Kasumi-1 (cell line): Measurements from ENCODE around the gene ATP1A3.

Experiments used
- DNase-seq, 2 experiments: peaks; one replicate each; lab custom pipeline; 2025; lab: John Stamatoyannopoulos, UW

ATP1A3 gene

GRCh38 chr19:41928754-41929535 is 65.1 kb downstream of the ATP1A3 start:
- peak; percentile 55 to 62 for DNase-seq

GRCh38 chr19:41928221-41928683 is 65.8 kb downstream of the ATP1A3 start, which contains the start of gene ERFL:
TSS of gene ERFL (minus strand) at chr19:41928449. CDS start at chr19:41912919, 15,530 bp downstream.
- DNase-seq, result peak; percentile 42 to 53

GRCh38 chr19:41927497-41928192 is 66.4 kb downstream of the ATP1A3 start:
- no peak for DNase-seq

GRCh38 chr19:41926763-41927496 is 67.1 kb downstream of the ATP1A3 start:
- DNase-seq, result no peak

- no peak for DNase-seq
Measured at GRCh38 chr19:41926028-41926762, 67.8 kb downstream of the ATP1A3 start.

- no peak for DNase-seq
Measured at GRCh38 chr19:41925208-41926003, 68.6 kb downstream of the ATP1A3 start.

- DNase-seq, result no peak
Measured at GRCh38 chr19:41924151-41925145, 69.6 kb downstream of the ATP1A3 start.

- no peak for DNase-seq
Measured at GRCh38 chr19:41923045-41923788, 70.8 kb downstream of the ATP1A3 start.

GRCh38 chr19:41922585-41922984 is 71.4 kb downstream of the ATP1A3 start:
- no peak for DNase-seq

GRCh38 chr19:41921577-41922576 is 72.2 kb downstream of the ATP1A3 start:
- DNase-seq, result no peak

- peak; percentile 30 to 34 for DNase-seq
Measured at GRCh38 chr19:41920882-41921576, 73.0 kb downstream of the ATP1A3 start.

- no peak for DNase-seq
Measured at GRCh38 chr19:41919948-41920712, 73.9 kb downstream of the ATP1A3 start.

GRCh38 chr19:41918653-41919244 is 75.3 kb downstream of the ATP1A3 start:
- DNase-seq, result no peak

- DNase-seq, result no peak
Measured at GRCh38 chr19:41918095-41918494, 75.9 kb downstream of the ATP1A3 start.

- DNase-seq, result no peak
Measured at GRCh38 chr19:41917676-41918075, 76.4 kb downstream of the ATP1A3 start.
